ENCODE data around the gene TUG1. TPM values are rescaled to one million over a fixed set of nuclear protein-coding genes. Genes with fewer than 3 reads are reported as not detected.

The TUG1 gene
- total RNA-seq, 2 experiments from 2014 or later, result 85.8 to 86.2 TPM

- H3K36me3 Mint-ChIP-seq (ENCODE audit: low read depth), result peaks cover 97% of the 10 kb centered on the region
- peak overlapping the region; percentile 92 for H3K27ac Mint-ChIP-seq
- no peak for ATAC-seq (ENCODE audit: poor library complexity)
Measured at GRCh38 chr22:30932661-30933060, 36.4 kb upstream of the TUG1 start.

GRCh38 chr22:30933457-30933856, 35.6 kb upstream of the TUG1 start:
- Histone ChIP-seq H3K4me1 (ENCODE audit: insufficient read depth, low read length) (peaks cover 46% of the 10 kb centered on the region), H3K27ac (ENCODE audit: low read depth in 1 of 2, low read length in 2 of 2) (peak overlapping the region in 1 of 2 donors; percentile 31), H3K27me3 (ENCODE audit: control insufficient read depth in 1 of 2, insufficient read depth in 2 of 2, low read length in 2 of 2) (no peaks in the 10 kb centered on the region), H3K9me3 (ENCODE audit: control insufficient read depth in 1 of 2, insufficient read depth in 1 of 2, low read length in 2 of 2) (no peaks in the 10 kb centered on the region), H3K36me3 (ENCODE audit: insufficient read depth, low read length) (peaks cover 98% of the 10 kb centered on the region), H3K4me3 (ENCODE audit: low read length) (no peak overlapping the region)
- ATAC-seq (ENCODE audit: poor library complexity), result no peak
- POLR2A ChIA-PET, result no interaction called here
- CTCF ChIA-PET, result no interaction called here
- TF ChIP-seq CTCF (IDR thresholded peaks at IDR 0.05), result no peak
- H3K4me3 Mint-ChIP-seq, result no peak overlapping the region
- peak overlapping the region; percentile 92 for H3K27ac Mint-ChIP-seq
- intact Hi-C loops (cut with DNase I, micrococcal nuclease), result no loop called here
- H3K4me1 Mint-ChIP-seq (ENCODE audit: low read depth), result peaks cover 61% of the 10 kb centered on the region
- peaks cover 95% of the 10 kb centered on the region for H3K36me3 Mint-ChIP-seq (ENCODE audit: low read depth)
- H3K27me3 Mint-ChIP-seq, result no peaks in the 10 kb centered on the region
- no peaks in the 10 kb centered on the region for H3K9me3 Mint-ChIP-seq
- DNase-seq, result no peak

More at GRCh38 chr22:30932661-30933060, 36.4 kb upstream of the TUG1 start:
- no peak for DNase-seq
- Mint-ChIP-seq H3K27me3 (no peaks in the 10 kb centered on the region), H3K9me3 (no peaks in the 10 kb centered on the region), H3K4me3 (no peak overlapping the region), H3K4me1 (ENCODE audit: low read depth) (peaks cover 55% of the 10 kb centered on the region)
- peaks cover 98% of the 10 kb centered on the region for H3K36me3 ChIP-seq (ENCODE audit: insufficient read depth, low read length)
- peaks cover 38% of the 10 kb centered on the region for H3K4me1 ChIP-seq (ENCODE audit: insufficient read depth, low read length)
- H3K27me3 ChIP-seq (ENCODE audit: control insufficient read depth in 1 of 2, insufficient read depth in 2 of 2, low read length in 2 of 2), result no peaks in the 10 kb centered on the region
- intact Hi-C loops (cut with DNase I, micrococcal nuclease), result no loop called here
- no peaks in the 10 kb centered on the region for H3K9me3 ChIP-seq (ENCODE audit: control insufficient read depth in 1 of 2, insufficient read depth in 1 of 2, low read length in 2 of 2)
- POLR2A ChIA-PET, result no interaction called here
- no peak overlapping the region for H3K27ac ChIP-seq (ENCODE audit: low read depth in 1 of 2, low read length in 2 of 2)
- no peak overlapping the region for H3K4me3 ChIP-seq (ENCODE audit: low read length)
- TF ChIP-seq CTCF (IDR thresholded peaks at IDR 0.05), result no peak
- CTCF ChIA-PET, result no interaction called here

- Histone ChIP-seq H3K27me3 (ENCODE audit: control insufficient read depth in 1 of 2, insufficient read depth in 2 of 2, low read length in 2 of 2) (no peaks in the 10 kb centered on the region), H3K4me3 (ENCODE audit: low read length) (no peak overlapping the region), H3K27ac (ENCODE audit: low read depth in 1 of 2, low read length in 2 of 2) (peak overlapping the region in 1 of 2 donors; percentile 0), H3K36me3 (ENCODE audit: insufficient read depth, low read length) (peaks cover 98% of the 10 kb centered on the region), H3K4me1 (ENCODE audit: insufficient read depth, low read length) (peaks cover 52% of the 10 kb centered on the region), H3K9me3 (ENCODE audit: control insufficient read depth in 1 of 2, insufficient read depth in 1 of 2, low read length in 2 of 2) (no peaks in the 10 kb centered on the region)
- CTCF ChIA-PET, result no interaction called here
- no peaks in the 10 kb centered on the region for H3K27me3 Mint-ChIP-seq
- H3K4me3 Mint-ChIP-seq, result no peak overlapping the region
- H3K36me3 Mint-ChIP-seq (ENCODE audit: low read depth), result peaks cover 93% of the 10 kb centered on the region
- peaks cover 65% of the 10 kb centered on the region for H3K4me1 Mint-ChIP-seq (ENCODE audit: low read depth)
- DNase-seq, result no peak
- no peaks in the 10 kb centered on the region for H3K9me3 Mint-ChIP-seq
- POLR2A ChIA-PET, result no interaction called here
- intact Hi-C loops (cut with DNase I, micrococcal nuclease), result no loop called here
- no peak for TF ChIP-seq CTCF (IDR thresholded peaks at IDR 0.05)
- ATAC-seq (ENCODE audit: poor library complexity), result no peak
- H3K27ac Mint-ChIP-seq, result peak overlapping the region; percentile 92
Measured at GRCh38 chr22:30934053-30934452, 35.0 kb upstream of the TUG1 start.

All from CD4-positive, alpha-beta T cell (primary cell).